Tibial artery (tissue), 4 donors: ENCODE measurements around the gene ZCCHC7.

Source experiments
- DNase-seq, 2 donors: peaks; one replicate each; pipeline ENCODE4 v3.0.0-alpha.2; 2019
- H3K27ac ChIP-seq, 2 donors: fragments of 200-600 bp; sonication (generic) in 1 of 2; 1 replicate in 1 of 2; 2 replicates in 1 of 2; pipeline ENCODE4 v1.5.1; 2018 to 2019; ENCODE audit warnings: mild to moderate bottlenecking in 1 of 2
- H3K27me3 ChIP-seq, 2 donors: fragments of 200-600 bp; sonication (generic) in 1 of 2; one replicate each; pipeline versions ENCODE4 v1.5.1 to v1.6.0; 2016 to 2019
- H3K36me3 ChIP-seq, 3 donors: fragments of 200-600 bp; sonication (generic) in 2 of 3; one replicate each; pipeline ENCODE4 v1.5.1; 2016 to 2019; ENCODE audit warnings: mild to moderate bottlenecking in 2 of 3
- H3K4me1 ChIP-seq, 4 donors: fragments of 200-600 bp; sonication (generic) in 2 of 4; 1 replicate in 3 of 4; 2 replicates in 1 of 4; pipeline ENCODE4 v1.5.1; 2016 to 2019
- H3K4me3 ChIP-seq, 2 donors: fragments of 200-600 bp; sonication (generic) in 1 of 2; 1 replicate in 1 of 2; 2 replicates in 1 of 2; pipeline ENCODE4 v1.5.1; 2018 to 2019; ENCODE audit warnings: mild to moderate bottlenecking in 2 of 2
- H3K9me3 ChIP-seq, 3 donors: fragments of 200-600 bp; sonication (generic) in 1 of 3; one replicate each; pipeline ENCODE4 v1.5.1; 2016 to 2019
- CTCF ChIP-seq, 2 experiments: fragments of 200-600 bp in 1 of 2; fragments of 450-650 bp in 1 of 2; IDR thresholded peaks; one replicate each; pipeline ENCODE4 v1.5.1; 2017 to 2019; ENCODE audit warnings: antibody characterized with exemption in 2 of 2, mild to moderate bottlenecking in 1 of 2, moderate library complexity in 1 of 2
- intact Hi-C: fragments of 100-400 bp; cut with DNase I; formaldehyde crosslinking; loops from one replicate; pipeline ENCODE4 v1.15.0; 2023; ENCODE audit warnings: low total_unique reads

Gene ZCCHC7

GRCh38 chr9:37266630-37267029, 146.3 kb downstream of the ZCCHC7 start:
- TF ChIP-seq CTCF (IDR thresholded peaks at IDR 0.05), result no peak
- H3K27ac ChIP-seq, result no peak overlapping the region
- no peaks in the 10 kb centered on the region for H3K27me3 ChIP-seq
- no peaks in the 10 kb centered on the region for H3K4me1 ChIP-seq
- no peaks in the 10 kb centered on the region for H3K9me3 ChIP-seq
- H3K4me3 ChIP-seq, result no peak overlapping the region
- H3K36me3 ChIP-seq, result no peaks in the 10 kb centered on the region
- intact Hi-C loops, result no loop called here
- no peak for DNase-seq

- intact Hi-C loops, result no loop called here
- Histone ChIP-seq H3K9me3 (peaks cover 0 to 6% (median 0%) of the 10 kb centered on the region in 3 donors), H3K27me3 (no peaks in the 10 kb centered on the region), H3K36me3 (no peaks in the 10 kb centered on the region), H3K4me1 (no peaks in the 10 kb centered on the region), H3K4me3 (no peak overlapping the region), H3K27ac (no peak overlapping the region)
- no peak for DNase-seq
- no peak for TF ChIP-seq CTCF (IDR thresholded peaks at IDR 0.05)
Observed at GRCh38 chr9:37269221-37269620, 148.8 kb downstream of the ZCCHC7 start.

GRCh38 chr9:37271679-37272078, 151.3 kb downstream of the ZCCHC7 start:
- Histone ChIP-seq H3K9me3 (peaks cover 0 to 6% (median 0%) of the 10 kb centered on the region in 3 donors), H3K27me3 (no peaks in the 10 kb centered on the region), H3K4me1 (no peaks in the 10 kb centered on the region), H3K4me3 (no peak overlapping the region), H3K27ac (no peak overlapping the region), H3K36me3 (no peaks in the 10 kb centered on the region)
- intact Hi-C loops, result no loop called here
- TF ChIP-seq CTCF (IDR thresholded peaks at IDR 0.05), result no peak
- DNase-seq, result no peak

GRCh38 chr9:37273595-37273994, 153.2 kb downstream of the ZCCHC7 start:
- Histone ChIP-seq H3K36me3 (no peaks in the 10 kb centered on the region), H3K4me3 (no peak overlapping the region)
- DNase-seq, result no peak

GRCh38 chr9:37281541-37281940, 161.2 kb downstream of the ZCCHC7 start:
- TF ChIP-seq CTCF (IDR thresholded peaks at IDR 0.05), result no peak
- Histone ChIP-seq H3K27ac (no peak overlapping the region), H3K36me3 (no peaks in the 10 kb centered on the region), H3K4me1 (peaks cover 0 to 5% (median 0%) of the 10 kb centered on the region in 4 donors), H3K9me3 (no peaks in the 10 kb centered on the region), H3K27me3 (no peaks in the 10 kb centered on the region), H3K4me3 (no peak overlapping the region)
- no peak for DNase-seq
- intact Hi-C loops, result no loop called here

More at GRCh38 chr9:37273595-37273994, 153.2 kb downstream of the ZCCHC7 start:
- Histone ChIP-seq H3K4me1 (no peaks in the 10 kb centered on the region), H3K9me3 (peaks cover 0 to 6% (median 0%) of the 10 kb centered on the region in 3 donors), H3K27me3 (no peaks in the 10 kb centered on the region), H3K27ac (no peak overlapping the region)
- no peak for TF ChIP-seq CTCF (IDR thresholded peaks at IDR 0.05)
- intact Hi-C loops, result no loop called here

- no peak overlapping the region for H3K4me3 ChIP-seq
- H3K4me1 ChIP-seq, result peaks cover 0 to 5% (median 0%) of the 10 kb centered on the region in 4 donors
- DNase-seq, result no peak
- intact Hi-C loops, result no loop called here
- H3K36me3 ChIP-seq, result no peaks in the 10 kb centered on the region
- no peaks in the 10 kb centered on the region for H3K27me3 ChIP-seq
- no peak overlapping the region for H3K27ac ChIP-seq
- H3K9me3 ChIP-seq, result no peaks in the 10 kb centered on the region
- no peak for TF ChIP-seq CTCF (IDR thresholded peaks at IDR 0.05)
Observed at GRCh38 chr9:37283730-37284325, 163.5 kb downstream of the ZCCHC7 start.
